GM12878 (cell line): ENCODE data around the gene EPHA4. TPM values are rescaled to one million over a fixed set of nuclear protein-coding genes. Genes with fewer than 3 reads are reported as not detected.

Experiments used
- ATAC-seq: fragments of 200-7000 bp; cut with Tn5 transposase; 3 replicates; pipeline ENCODE4 v1.9.1; 2020; ENCODE audit warnings: mild to moderate bottlenecking, moderate library complexity
- BruUV-seq: library from RNA; stranded (reverse); fragments of 400-500 nt; replicated peaks from 2 replicates; lab custom pipeline; 2021; lab: Mats Ljungman, UMichigan
- CTCF ChIA-PET: fragments of 300-600 bp; sonication (Branson Sonifier 250); formaldehyde crosslinking; extraction: SDS; loops from one replicate; lab custom pipeline; 2021; ENCODE audit warnings: inconsistent platforms; lab: Yijun Ruan, JAX
- POLR2A ChIA-PET: fragments of 350-600 bp; formaldehyde crosslinking; extraction: SDS; loops from one replicate; lab custom pipeline; 2021; ENCODE audit warnings: inconsistent platforms; lab: Charles Lee
- RAD21 ChIA-PET: fragments of 300-600 bp; sonication (Branson Sonifier 250); formaldehyde crosslinking; loops from one replicate; lab custom pipeline; 2023; ENCODE audit warnings: antibody characterized with exemption; ENCODE audit not compliant: unreplicated experiment; lab: Charles Lee
- SMC1A ChIA-PET: fragments of 300-600 bp; sonication (Branson Sonifier 250); formaldehyde crosslinking; loops from one replicate; lab custom pipeline; 2023; ENCODE audit not compliant: unreplicated experiment, uncharacterized antibody; lab: Charles Lee
- DNase-seq: peaks from one replicate; pipeline ENCODE4 v3.0.0-alpha.2; 2011; ENCODE audit warnings: low read depth, low spot score
- FAIRE-seq: peaks from 3 replicates; lab custom pipeline; 2011; peaks lifted over from hg19 to GRCh38; lab: Jason Lieb, UNC
- H2AFZ ChIP-seq: 2 replicates; pipeline ENCODE4 v1.6.0; 2011; ENCODE audit warnings: low read depth, low read length, control low read depth; ENCODE audit not compliant: control insufficient read depth
- H3K27ac ChIP-seq: 2 replicates; pipeline ENCODE4 v1.5.1; 2011; ENCODE audit warnings: control low read depth; ENCODE audit not compliant: control insufficient read depth, insufficient read depth
- H3K27me3 ChIP-seq, 2 experiments: replicated peaks in 1 of 2; 2 replicates each; pipeline versions ENCODE4 v1.6.0 to v1.6.1; 2011; ENCODE audit warnings: low read length in 1 of 2; ENCODE audit not compliant: control insufficient read depth in 2 of 2, insufficient read depth in 2 of 2
- H3K36me3 ChIP-seq, 2 experiments: 2 replicates each; pipeline ENCODE4 v1.5.1; 2011; ENCODE audit warnings: low read length in 1 of 2; ENCODE audit not compliant: control insufficient read depth in 2 of 2, insufficient read depth in 2 of 2
- H3K4me1 ChIP-seq: 2 replicates; pipeline ENCODE4 v1.6.1; 2011; ENCODE audit warnings: mild to moderate bottlenecking, low read length, moderate library complexity, mixed read lengths; ENCODE audit not compliant: control insufficient read depth, insufficient read depth
- H3K4me2 ChIP-seq: 2 replicates; pipeline ENCODE4 v1.6.0; 2011; ENCODE audit warnings: control low read depth; ENCODE audit not compliant: control insufficient read depth, insufficient read depth
- H3K4me3 ChIP-seq: fragments of 200-600 bp; sonication (generic); 2 replicates; pipeline ENCODE4 v1.5.1; 2016
- H3K79me2 ChIP-seq: 2 replicates; pipeline ENCODE4 v1.6.0; 2011; ENCODE audit warnings: low read length; ENCODE audit not compliant: control insufficient read depth, insufficient read depth
- H3K9ac ChIP-seq: 2 replicates; pipeline ENCODE4 v1.8.0; 2011; ENCODE audit warnings: low read length, control low read depth, mixed read lengths; ENCODE audit not compliant: control insufficient read depth, insufficient read depth
- H3K9me3 ChIP-seq: replicated peaks from 3 replicates; pipeline ENCODE4 v1.5.1; 2011; ENCODE audit warnings: mild to moderate bottlenecking, low read length; ENCODE audit not compliant: control insufficient read depth, insufficient read depth
- H4K20me1 ChIP-seq: 2 replicates; pipeline ENCODE4 v1.6.0; 2011; ENCODE audit not compliant: control insufficient read depth, insufficient read depth
- ASH2L ChIP-seq: fragments of 300-600, 200-600 bp; sonication (generic); IDR thresholded peaks from 2 replicates; pipeline ENCODE4 v1.6.1; 2017; ENCODE audit warnings: low read depth, mild to moderate bottlenecking, borderline replicate concordance
- EZH2 ChIP-seq: IDR thresholded peaks from 2 replicates; pipeline ENCODE4 v1.6.1; 2012; ENCODE audit warnings: low read depth, mild to moderate bottlenecking, control low read depth, inconsistent platforms, low read length, borderline replicate concordance; ENCODE audit not compliant: control insufficient read depth
- GATAD2B ChIP-seq: fragments of 450-650 bp; conservative IDR thresholded peaks from 2 replicates; pipeline ENCODE4 v1.6.1; 2017; ENCODE audit warnings: low read depth, mild to moderate bottlenecking, moderate library complexity
- KLF5 ChIP-seq: fragments of 450-650 bp; IDR thresholded peaks from 2 replicates; pipeline ENCODE4 v1.6.1; 2014; ENCODE audit warnings: mild to moderate bottlenecking; ENCODE audit not compliant: partially characterized antibody
- SRF ChIP-seq, 2 experiments: IDR thresholded peaks; 2 replicates each; pipeline ENCODE4 v1.6.1; 2011; ENCODE audit warnings: low read depth in 2 of 2, low read length in 2 of 2, mild to moderate bottlenecking in 1 of 2, moderate library complexity in 1 of 2
- TAF1 ChIP-seq: IDR thresholded peaks from 2 replicates; pipeline ENCODE4 v1.6.1; 2011; ENCODE audit warnings: mild to moderate bottlenecking, low read depth, low read length, borderline replicate concordance
- ZNF24 ChIP-seq: fragments of 450-650 bp; IDR thresholded peaks from 2 replicates; pipeline ENCODE4 v1.6.1; 2017; ENCODE audit warnings: antibody characterized with exemption, mild to moderate bottlenecking
- ZNF384 ChIP-seq: IDR thresholded peaks from 2 replicates; pipeline ENCODE4 v1.6.1; 2012; ENCODE audit warnings: low read depth, mild to moderate bottlenecking, low read length, improper control_type of control experiment, borderline replicate concordance
- WGBS: methylation state at CpG from one replicate; pipeline ENCODE4 v1.1.6; 2016; ENCODE audit warnings: low lambda C conversion rate; ENCODE audit not compliant: insufficient replicate concordance, insufficient coverage; ENCODE audit errors: missing lambda C conversion rate; 5-methylcytosine and 5-hydroxymethylcytosine counted together
- in situ Hi-C: fragments of 300-500 bp; cut with MboI; formaldehyde crosslinking; loops from 9 replicates; pipeline ENCODE4 v1.14.3; 2018; ENCODE audit warnings: mixed read lengths
- intact Hi-C: fragments of 100-400 bp; cut with micrococcal nuclease; formaldehyde crosslinking; loops from one replicate; pipeline ENCODE4 v1.14.2; 2022; ENCODE audit not compliant: unreplicated experiment
- polyA plus RNA-seq, 11 experiments: library from polyadenylated mRNA; depleted of rRNA in 4 of 11; unstranded in 6 of 11; stranded (reverse) in 5 of 11; fragments of >200 nt; fragmentation: Nextera tagmentation in 4 of 11; fragmentation: Illumina TruSeq in 1 of 11; extraction: Ambion mirVana in 4 of 11; extraction: Trizol in 1 of 11; gene quantifications; 1 replicate in 1 of 11; 2 replicates in 10 of 11; pipeline versions ENCODE4 v1.2.1 to v1.2.3, GENCODE V29; 2011 to 2016; ENCODE audit warnings: inconsistent platforms in 2 of 11, missing spikeins in 2 of 11, low read depth in 1 of 11
- total RNA-seq, 4 experiments: library from RNA; depleted of rRNA in 3 of 4; stranded (reverse); fragments of >200 nt in 3 of 4; fragmentation: Illumina TruSeq in 1 of 4; extraction: Trizol in 1 of 4; gene quantifications; 2 replicates each; pipeline versions ENCODE4 v1.2.1 to v1.2.3, GENCODE V29; 2013 to 2021
- TF ChIP-seq, protein P1 (sequence below): IDR thresholded peaks from 2 replicates; pipeline ENCODE4 v1.6.1; 2012; ENCODE audit warnings: mild to moderate bottlenecking, low read depth, low read length
- TF ChIP-seq, protein P2 (sequence below): fragments of 450-650 bp; IDR thresholded peaks from 2 replicates; pipeline ENCODE4 v1.6.1; 2017; ENCODE audit warnings: borderline replicate concordance
- TF ChIP-seq, protein P3 (sequence below): IDR thresholded peaks from 2 replicates; pipeline ENCODE4 v1.6.1; 2011; ENCODE audit warnings: mild to moderate bottlenecking, low read depth, low read length, moderate library complexity; ENCODE audit not compliant: insufficient replicate concordance
- TF ChIP-seq, protein P4 (sequence below): fragments of 450-650 bp; IDR thresholded peaks from 2 replicates; pipeline ENCODE4 v1.6.1; 2018; ENCODE audit warnings: borderline replicate concordance, mild to moderate bottlenecking; ENCODE audit not compliant: partially characterized antibody

Gene EPHA4
- total and polyA plus RNA-seq, 10 of the 15 experiments (the other 5 are each of a cell fraction or from before 2014, with no cell fraction given), result 0.06 to 1.5 (median 0.33) TPM; not detected in 1

DNA sequence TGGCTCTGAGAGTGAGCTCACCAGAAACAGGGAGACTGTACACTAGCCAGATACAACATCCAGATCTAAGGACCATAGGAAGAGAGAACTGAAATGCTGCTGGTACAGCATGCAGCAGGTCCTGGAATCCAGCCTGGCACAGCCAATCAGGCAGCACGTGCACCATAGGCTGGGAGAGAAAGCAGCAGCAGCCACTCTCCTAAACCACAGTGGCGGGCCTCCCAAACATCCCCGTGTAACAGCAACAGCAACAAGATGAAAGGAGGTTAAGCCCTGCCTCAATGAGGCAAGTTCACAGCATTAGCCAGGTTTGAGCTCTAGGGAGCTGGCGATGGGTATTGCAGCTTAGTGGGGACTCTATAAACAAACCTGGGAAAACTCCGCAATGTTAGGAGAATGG is 192.0 kb downstream of the EPHA4 start:
- Histone ChIP-seq H3K36me3 (no peaks in the 10 kb centered on the region), H3K4me3 (no peak overlapping the region)
- SMC1A ChIA-PET, result interaction anchor here (0.9 kb wide), 1 partner anchor 9 kb away, joined by 4 read pairs; no protein-coding TSS in a partner anchor
- FAIRE-seq, result no peak
- TF ChIP-seq, protein P1, sequence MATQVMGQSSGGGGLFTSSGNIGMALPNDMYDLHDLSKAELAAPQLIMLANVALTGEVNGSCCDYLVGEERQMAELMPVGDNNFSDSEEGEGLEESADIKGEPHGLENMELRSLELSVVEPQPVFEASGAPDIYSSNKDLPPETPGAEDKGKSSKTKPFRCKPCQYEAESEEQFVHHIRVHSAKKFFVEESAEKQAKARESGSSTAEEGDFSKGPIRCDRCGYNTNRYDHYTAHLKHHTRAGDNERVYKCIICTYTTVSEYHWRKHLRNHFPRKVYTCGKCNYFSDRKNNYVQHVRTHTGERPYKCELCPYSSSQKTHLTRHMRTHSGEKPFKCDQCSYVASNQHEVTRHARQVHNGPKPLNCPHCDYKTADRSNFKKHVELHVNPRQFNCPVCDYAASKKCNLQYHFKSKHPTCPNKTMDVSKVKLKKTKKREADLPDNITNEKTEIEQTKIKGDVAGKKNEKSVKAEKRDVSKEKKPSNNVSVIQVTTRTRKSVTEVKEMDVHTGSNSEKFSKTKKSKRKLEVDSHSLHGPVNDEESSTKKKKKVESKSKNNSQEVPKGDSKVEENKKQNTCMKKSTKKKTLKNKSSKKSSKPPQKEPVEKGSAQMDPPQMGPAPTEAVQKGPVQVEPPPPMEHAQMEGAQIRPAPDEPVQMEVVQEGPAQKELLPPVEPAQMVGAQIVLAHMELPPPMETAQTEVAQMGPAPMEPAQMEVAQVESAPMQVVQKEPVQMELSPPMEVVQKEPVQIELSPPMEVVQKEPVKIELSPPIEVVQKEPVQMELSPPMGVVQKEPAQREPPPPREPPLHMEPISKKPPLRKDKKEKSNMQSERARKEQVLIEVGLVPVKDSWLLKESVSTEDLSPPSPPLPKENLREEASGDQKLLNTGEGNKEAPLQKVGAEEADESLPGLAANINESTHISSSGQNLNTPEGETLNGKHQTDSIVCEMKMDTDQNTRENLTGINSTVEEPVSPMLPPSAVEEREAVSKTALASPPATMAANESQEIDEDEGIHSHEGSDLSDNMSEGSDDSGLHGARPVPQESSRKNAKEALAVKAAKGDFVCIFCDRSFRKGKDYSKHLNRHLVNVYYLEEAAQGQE, result no peak
- TF ChIP-seq, protein P2, sequence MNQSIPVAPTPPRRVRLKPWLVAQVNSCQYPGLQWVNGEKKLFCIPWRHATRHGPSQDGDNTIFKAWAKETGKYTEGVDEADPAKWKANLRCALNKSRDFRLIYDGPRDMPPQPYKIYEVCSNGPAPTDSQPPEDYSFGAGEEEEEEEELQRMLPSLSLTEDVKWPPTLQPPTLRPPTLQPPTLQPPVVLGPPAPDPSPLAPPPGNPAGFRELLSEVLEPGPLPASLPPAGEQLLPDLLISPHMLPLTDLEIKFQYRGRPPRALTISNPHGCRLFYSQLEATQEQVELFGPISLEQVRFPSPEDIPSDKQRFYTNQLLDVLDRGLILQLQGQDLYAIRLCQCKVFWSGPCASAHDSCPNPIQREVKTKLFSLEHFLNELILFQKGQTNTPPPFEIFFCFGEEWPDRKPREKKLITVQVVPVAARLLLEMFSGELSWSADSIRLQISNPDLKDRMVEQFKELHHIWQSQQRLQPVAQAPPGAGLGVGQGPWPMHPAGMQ, result no peak
- TF ChIP-seq EZH2 (no peak), GATAD2B (no peak), SRF (IDR thresholded peaks at IDR 0.05; ENCODE audit: low read depth in 2 of 2, low read length in 2 of 2) (no peak), KLF5 (no peak), ZNF384 (no peak), ASH2L (no peak), TAF1 (no peak), ZNF24 (no peak)
- TF ChIP-seq, protein P3, sequence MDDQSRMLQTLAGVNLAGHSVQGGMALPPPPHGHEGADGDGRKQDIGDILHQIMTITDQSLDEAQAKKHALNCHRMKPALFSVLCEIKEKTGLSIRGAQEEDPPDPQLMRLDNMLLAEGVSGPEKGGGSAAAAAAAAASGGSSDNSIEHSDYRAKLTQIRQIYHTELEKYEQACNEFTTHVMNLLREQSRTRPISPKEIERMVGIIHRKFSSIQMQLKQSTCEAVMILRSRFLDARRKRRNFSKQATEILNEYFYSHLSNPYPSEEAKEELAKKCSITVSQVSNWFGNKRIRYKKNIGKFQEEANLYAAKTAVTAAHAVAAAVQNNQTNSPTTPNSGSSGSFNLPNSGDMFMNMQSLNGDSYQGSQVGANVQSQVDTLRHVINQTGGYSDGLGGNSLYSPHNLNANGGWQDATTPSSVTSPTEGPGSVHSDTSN, result no peak
- TF ChIP-seq, protein P4, sequence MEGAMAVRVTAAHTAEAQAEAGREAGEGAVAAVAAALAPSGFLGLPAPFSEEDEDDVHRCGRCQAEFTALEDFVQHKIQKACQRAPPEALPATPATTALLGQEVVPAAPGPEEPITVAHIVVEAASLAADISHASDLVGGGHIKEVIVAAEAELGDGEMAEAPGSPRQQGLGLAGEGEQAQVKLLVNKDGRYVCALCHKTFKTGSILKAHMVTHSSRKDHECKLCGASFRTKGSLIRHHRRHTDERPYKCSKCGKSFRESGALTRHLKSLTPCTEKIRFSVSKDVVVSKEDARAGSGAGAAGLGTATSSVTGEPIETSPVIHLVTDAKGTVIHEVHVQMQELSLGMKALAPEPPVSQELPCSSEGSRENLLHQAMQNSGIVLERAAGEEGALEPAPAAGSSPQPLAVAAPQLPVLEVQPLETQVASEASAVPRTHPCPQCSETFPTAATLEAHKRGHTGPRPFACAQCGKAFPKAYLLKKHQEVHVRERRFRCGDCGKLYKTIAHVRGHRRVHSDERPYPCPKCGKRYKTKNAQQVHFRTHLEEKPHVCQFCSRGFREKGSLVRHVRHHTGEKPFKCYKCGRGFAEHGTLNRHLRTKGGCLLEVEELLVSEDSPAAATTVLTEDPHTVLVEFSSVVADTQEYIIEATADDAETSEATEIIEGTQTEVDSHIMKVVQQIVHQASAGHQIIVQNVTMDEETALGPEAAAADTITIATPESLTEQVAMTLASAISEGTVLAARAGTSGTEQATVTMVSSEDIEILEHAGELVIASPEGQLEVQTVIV, result no peak
- TF ChIP-seq, all 136 proteins: peak for 0
- Histone ChIP-seq H3K9ac (no peak overlapping the region), H3K27me3 (no peaks in the 10 kb centered on the region), H2AFZ (no peak overlapping the region), H3K9me3 (no peaks in the 10 kb centered on the region), H3K4me2 (no peak overlapping the region), H3K79me2 (no peaks in the 10 kb centered on the region), H3K27ac (no peak overlapping the region), H3K4me1 (no peaks in the 10 kb centered on the region), H4K20me1 (no peaks in the 10 kb centered on the region)
- ATAC-seq (no peak), DNase-seq (no peak)
- 51% methylated on average over 5 of the region's 5 CpGs for WGBS
- intact Hi-C loops (no loop called here), in situ Hi-C loops (no loop called here)
- POLR2A ChIA-PET, result no interaction called here
- BruUV-seq, result no TSS peak
- RAD21 ChIA-PET, result no interaction called here
- CTCF ChIA-PET, result no interaction called here
